PC-9 (cell line): ENCODE measurements around the gene NPEPL1. TPM values are rescaled to one million over a fixed set of nuclear protein-coding genes. Genes with fewer than 3 reads are reported as not detected.

ENCODE experiments used
- BruUV-seq: library from RNA; stranded (reverse); fragments of 400-500 nt; replicated peaks from 2 replicates; lab custom pipeline; 2021; lab: Mats Ljungman, UMichigan
- CTCF ChIA-PET: fragments of 300-600 bp; sonication (Branson Sonifier 250); formaldehyde crosslinking; loops from one replicate; lab custom pipeline; 2022; ENCODE audit warnings: antibody characterized with exemption; lab: Charles Lee
- POLR2A ChIA-PET: fragments of 300-600 bp; sonication (Branson Sonifier 250); formaldehyde crosslinking; loops from one replicate; lab custom pipeline; 2022; ENCODE audit warnings: antibody characterized with exemption; ENCODE audit not compliant: unreplicated experiment; lab: Charles Lee
- DNase-seq, 2 experiments: peaks; one replicate each; pipeline versions ENCODE4 v3.0.0 to v3.0.0-alpha.2; 2015 to 2022; ENCODE audit warnings: mixed read lengths in 1 of 2
- H2AFZ ChIP-seq: fragments of 200-600 bp; sonication (generic); 2 replicates; pipeline ENCODE4 v1.8.1; 2017; ENCODE audit warnings: antibody characterized with exemption
- H3F3A ChIP-seq: fragments of 200-600 bp; sonication (generic); 2 replicates; pipeline ENCODE4 v1.8.1; 2017; ENCODE audit warnings: antibody characterized with exemption, mild to moderate bottlenecking, low read depth; ENCODE audit not compliant: insufficient read depth
- H3K27ac ChIP-seq: fragments of 200-600 bp; sonication (generic); 2 replicates; pipeline ENCODE4 v1.6.1; 2016; ENCODE audit warnings: mixed run types
- H3K27me3 ChIP-seq: fragments of 200-600 bp; sonication (generic); 2 replicates; pipeline ENCODE4 v1.6.1; 2016; ENCODE audit warnings: low read depth, mixed run types; ENCODE audit not compliant: insufficient read depth
- H3K36me3 ChIP-seq: fragments of 200-600 bp; sonication (generic); 2 replicates; pipeline ENCODE4 v1.6.1; 2016; ENCODE audit warnings: low read depth, mixed run types
- H3K4me1 ChIP-seq: fragments of 200-600 bp; sonication (generic); replicated peaks from 2 replicates; pipeline ENCODE4 v1.6.1; 2016; ENCODE audit warnings: mixed run types; ENCODE audit not compliant: insufficient read depth
- H3K4me2 ChIP-seq: fragments of 200-600 bp; sonication (generic); 2 replicates; pipeline ENCODE4 v1.6.1; 2017; ENCODE audit warnings: mixed run types
- H3K4me3 ChIP-seq: fragments of 200-600 bp; sonication (generic); 2 replicates; pipeline ENCODE4 v1.6.1; 2016; ENCODE audit warnings: mixed run types
- H3K79me2 ChIP-seq: fragments of 200-600 bp; sonication (generic); 2 replicates; pipeline ENCODE4 v1.6.1; 2017; ENCODE audit warnings: low read depth, mixed run types
- H3K9me2 ChIP-seq: fragments of 200-600 bp; sonication (generic); 2 replicates; pipeline ENCODE4 v1.8.1; 2017; ENCODE audit warnings: mild to moderate bottlenecking; ENCODE audit not compliant: insufficient read depth
- H3K9me3 ChIP-seq: fragments of 200-600 bp; sonication (generic); 2 replicates; pipeline ENCODE4 v1.8.1; 2016; ENCODE audit warnings: low read depth; ENCODE audit not compliant: insufficient read depth
- H4K20me1 ChIP-seq: fragments of 200-600 bp; sonication (generic); 2 replicates; pipeline ENCODE4 v1.8.1; 2017; ENCODE audit not compliant: insufficient read depth
- EZH2 ChIP-seq: fragments of 200-600 bp; sonication (generic); IDR thresholded peaks from 2 replicates; pipeline ENCODE4 v1.8.0; 2017; ENCODE audit warnings: antibody characterized with exemption, low read depth
- intact Hi-C: fragments of 100-400 bp; cut with micrococcal nuclease; formaldehyde crosslinking; loops from one replicate; pipeline ENCODE4 v1.10.0; 2022; ENCODE audit not compliant: unreplicated experiment
- total RNA-seq: library from RNA; stranded (reverse); gene quantifications from 2 replicates; pipeline ENCODE4 v1.2.3, GENCODE V29; 2021
- TF ChIP-seq, protein P1 (sequence below): fragments of 200-600 bp; sonication (generic); conservative IDR thresholded peaks from 2 replicates; pipeline ENCODE4 v1.6.1; 2017; ENCODE audit warnings: mixed run types, antibody characterized with exemption, mild to moderate bottlenecking, moderate library complexity

Gene NPEPL1
- total RNA-seq, 1 experiment from 2014 or later = 24.0 TPM

DNA sequence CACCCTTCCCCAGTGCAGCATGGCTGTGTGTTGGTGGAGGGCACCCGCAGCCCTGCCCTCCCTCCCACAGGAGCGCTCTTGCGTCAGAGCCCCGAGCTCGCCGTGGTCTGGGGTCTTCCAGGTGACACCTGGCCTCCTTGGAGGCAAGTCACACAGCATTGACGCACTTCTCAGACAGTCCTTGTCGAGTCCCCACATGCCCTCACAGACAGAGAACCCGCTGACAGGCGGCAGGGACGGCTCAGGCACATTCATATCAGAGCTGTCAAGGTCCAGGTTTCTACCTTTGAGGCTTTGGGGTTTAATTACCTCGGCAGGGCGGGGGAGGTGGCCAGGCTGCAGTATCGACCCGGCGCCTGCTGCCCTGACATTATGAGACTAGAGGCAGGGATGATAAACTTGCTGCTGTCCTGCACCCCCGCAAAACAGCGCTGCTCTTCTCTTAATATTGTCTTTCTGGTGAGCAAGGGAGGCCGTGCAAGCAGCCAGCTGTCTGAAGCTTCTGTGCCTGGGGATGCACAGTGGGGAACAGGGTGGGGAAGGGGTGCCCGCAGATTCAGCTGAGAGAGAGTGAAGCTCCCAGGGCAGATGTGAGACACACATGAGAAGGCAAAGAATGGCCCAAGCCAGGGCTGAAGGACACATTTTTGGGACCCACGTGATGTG lies 4.7 kb downstream of the NPEPL1 start:
- Histone ChIP-seq H3K27me3 (no peaks in the 10 kb centered on the region), H3K36me3 (no peaks in the 10 kb centered on the region), H2AFZ (no peak overlapping the region), H3F3A (peaks cover 5% of the 10 kb centered on the region), H3K4me2 (no peak overlapping the region), H3K79me2 (no peaks in the 10 kb centered on the region), H3K27ac (no peak overlapping the region), H3K4me1 (peaks cover 12% of the 10 kb centered on the region), H4K20me1 (no peaks in the 10 kb centered on the region), H3K4me3 (no peak overlapping the region), H3K9me3 (no peaks in the 10 kb centered on the region), H3K9me2 (no peaks in the 10 kb centered on the region)
- no TSS peak for BruUV-seq
- ChIA-PET POLR2A (no interaction called here), CTCF (no interaction called here)
- TF ChIP-seq, protein P1, sequence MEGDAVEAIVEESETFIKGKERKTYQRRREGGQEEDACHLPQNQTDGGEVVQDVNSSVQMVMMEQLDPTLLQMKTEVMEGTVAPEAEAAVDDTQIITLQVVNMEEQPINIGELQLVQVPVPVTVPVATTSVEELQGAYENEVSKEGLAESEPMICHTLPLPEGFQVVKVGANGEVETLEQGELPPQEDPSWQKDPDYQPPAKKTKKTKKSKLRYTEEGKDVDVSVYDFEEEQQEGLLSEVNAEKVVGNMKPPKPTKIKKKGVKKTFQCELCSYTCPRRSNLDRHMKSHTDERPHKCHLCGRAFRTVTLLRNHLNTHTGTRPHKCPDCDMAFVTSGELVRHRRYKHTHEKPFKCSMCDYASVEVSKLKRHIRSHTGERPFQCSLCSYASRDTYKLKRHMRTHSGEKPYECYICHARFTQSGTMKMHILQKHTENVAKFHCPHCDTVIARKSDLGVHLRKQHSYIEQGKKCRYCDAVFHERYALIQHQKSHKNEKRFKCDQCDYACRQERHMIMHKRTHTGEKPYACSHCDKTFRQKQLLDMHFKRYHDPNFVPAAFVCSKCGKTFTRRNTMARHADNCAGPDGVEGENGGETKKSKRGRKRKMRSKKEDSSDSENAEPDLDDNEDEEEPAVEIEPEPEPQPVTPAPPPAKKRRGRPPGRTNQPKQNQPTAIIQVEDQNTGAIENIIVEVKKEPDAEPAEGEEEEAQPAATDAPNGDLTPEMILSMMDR = no peak
- no peak for TF ChIP-seq EZH2
- no peak for DNase-seq
- intact Hi-C loops = no loop called here

DNA sequence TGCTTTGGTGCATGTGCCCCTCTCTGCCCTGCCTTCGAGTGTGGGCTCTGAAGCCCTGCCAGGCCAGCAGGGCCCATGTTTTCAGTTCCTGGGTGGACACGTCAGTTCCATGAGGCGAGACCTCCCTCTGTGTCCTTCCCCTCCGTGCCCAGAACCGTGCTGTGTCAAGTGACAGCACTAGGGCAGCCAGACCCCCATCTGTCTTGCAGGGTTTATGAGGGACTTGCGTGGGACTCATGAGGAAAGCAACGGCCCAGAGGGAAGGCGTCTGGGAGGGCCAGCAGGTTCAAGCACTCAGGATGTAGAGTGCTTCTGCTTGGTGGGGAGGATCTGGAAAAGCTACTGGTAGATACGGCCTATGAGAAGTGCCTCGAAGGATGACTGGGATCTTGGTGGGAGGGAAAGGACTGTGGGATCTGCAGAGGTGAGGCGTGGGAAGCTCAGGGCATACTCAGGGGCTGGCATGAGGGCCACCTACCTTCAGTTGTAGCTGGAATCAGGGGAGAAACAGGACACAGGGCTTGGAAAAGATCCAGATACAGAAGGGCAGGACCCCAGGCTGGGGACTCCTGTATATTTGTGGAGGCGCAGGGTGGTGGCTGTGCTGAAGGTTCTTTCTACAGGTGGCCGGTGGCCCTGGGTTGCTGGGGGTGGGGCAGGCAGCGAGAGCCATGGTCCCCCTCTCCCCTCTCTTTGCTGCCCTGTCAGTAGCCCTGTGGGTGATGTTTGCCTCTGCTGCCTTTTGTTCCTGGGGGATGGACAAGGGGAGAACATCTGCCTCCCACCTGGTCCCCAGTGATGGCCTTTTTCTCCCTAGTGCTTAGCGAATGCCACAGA lies 5.5 kb downstream of the NPEPL1 start:
- Histone ChIP-seq H3K36me3 (no peaks in the 10 kb centered on the region), H4K20me1 (no peaks in the 10 kb centered on the region), H3K4me1 (peaks cover 12% of the 10 kb centered on the region), H3K9me2 (no peaks in the 10 kb centered on the region), H2AFZ (no peak overlapping the region), H3F3A (peaks cover 5% of the 10 kb centered on the region; the same call in 1 of the 2 replicates), H3K4me2 (no peak overlapping the region), H3K79me2 (no peaks in the 10 kb centered on the region), H3K27me3 (no peaks in the 10 kb centered on the region), H3K4me3 (no peak overlapping the region), H3K9me3 (no peaks in the 10 kb centered on the region), H3K27ac (no peak overlapping the region)
- no peak for TF ChIP-seq EZH2
- TF ChIP-seq, protein P1 = no peak
- CTCF ChIA-PET = no interaction called here
- intact Hi-C loops = no loop called here
- POLR2A ChIA-PET = no interaction called here
- BruUV-seq = no TSS peak
- no peak for DNase-seq

DNA sequence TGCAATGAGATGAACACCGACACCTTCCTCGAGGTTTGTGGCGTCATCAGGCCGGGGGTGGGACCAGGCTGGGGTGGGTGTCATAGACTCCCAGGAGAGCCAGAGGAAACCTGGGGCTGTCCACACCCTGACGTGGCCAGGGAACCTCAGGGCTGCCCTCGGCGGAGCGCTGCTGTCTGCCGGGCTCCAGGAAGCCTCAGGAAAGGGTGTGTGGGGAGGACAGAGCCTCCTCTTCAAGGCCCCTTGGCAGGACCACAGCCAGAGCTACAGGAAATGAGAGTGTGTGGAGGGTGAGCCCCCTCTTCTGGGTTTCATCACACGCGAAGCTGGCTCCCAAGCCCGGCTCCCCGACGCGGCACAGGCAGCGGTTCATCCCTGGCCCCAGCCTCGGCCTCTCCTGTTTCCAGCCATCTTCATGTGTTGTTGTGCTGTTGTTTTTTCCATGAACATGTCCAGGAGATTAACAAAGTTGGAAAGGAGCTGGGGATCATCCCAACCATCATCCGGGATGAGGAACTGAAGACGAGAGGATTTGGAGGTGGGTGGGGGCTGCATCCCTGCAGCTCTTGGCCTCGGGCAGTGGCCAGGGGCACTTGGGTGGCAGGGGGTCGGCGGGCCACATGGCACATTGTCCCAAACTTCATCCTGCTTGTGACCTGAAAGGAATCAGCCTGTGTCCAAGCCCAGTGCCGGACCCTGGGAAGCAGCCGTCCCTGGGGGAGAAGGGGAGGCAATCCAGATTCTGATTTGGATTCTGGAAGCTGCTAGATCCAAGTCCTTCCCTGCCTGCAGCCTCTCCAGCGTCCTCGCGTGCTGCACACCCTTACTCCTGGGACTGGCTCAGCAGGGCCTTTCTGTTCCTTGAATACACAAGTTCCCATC lies 6.4 kb downstream of the NPEPL1 start:
- Histone ChIP-seq H3K4me1 (peaks cover 5% of the 10 kb centered on the region), H3K4me2 (no peak overlapping the region), H3K9me2 (no peaks in the 10 kb centered on the region), H3K36me3 (no peaks in the 10 kb centered on the region), H3K9me3 (no peaks in the 10 kb centered on the region), H4K20me1 (no peaks in the 10 kb centered on the region), H3K79me2 (no peaks in the 10 kb centered on the region), H3F3A (peaks cover 5% of the 10 kb centered on the region; the same call in 1 of the 2 replicates), H3K27me3 (no peaks in the 10 kb centered on the region), H3K27ac (no peak overlapping the region), H3K4me3 (no peak overlapping the region), H2AFZ (no peak overlapping the region)
- no peak for DNase-seq
- POLR2A ChIA-PET = no interaction called here
- intact Hi-C loops = no loop called here
- TF ChIP-seq, protein P1 = no peak
- TF ChIP-seq EZH2 = no peak
- BruUV-seq = no TSS peak
- CTCF ChIA-PET = no interaction called here
